A549 treated with AZD2906 at 1 μM for 4 hours (cell line): ENCODE results near the gene SUB1. TPM values are rescaled to one million over a fixed set of nuclear protein-coding genes. Genes with fewer than 3 reads are reported as not detected.

ENCODE experiments used
- total RNA-seq: library from RNA; stranded (reverse); fragments of 200-300 nt; extraction: Qiagen RNA extraction; gene quantifications from 5 replicates; pipeline ENCODE4 v1.2.3, GENCODE V29; 2022

Gene SUB1
- total RNA-seq, result 187 to 247 TPM (median 239 TPM) in 5 replicates

DNA sequence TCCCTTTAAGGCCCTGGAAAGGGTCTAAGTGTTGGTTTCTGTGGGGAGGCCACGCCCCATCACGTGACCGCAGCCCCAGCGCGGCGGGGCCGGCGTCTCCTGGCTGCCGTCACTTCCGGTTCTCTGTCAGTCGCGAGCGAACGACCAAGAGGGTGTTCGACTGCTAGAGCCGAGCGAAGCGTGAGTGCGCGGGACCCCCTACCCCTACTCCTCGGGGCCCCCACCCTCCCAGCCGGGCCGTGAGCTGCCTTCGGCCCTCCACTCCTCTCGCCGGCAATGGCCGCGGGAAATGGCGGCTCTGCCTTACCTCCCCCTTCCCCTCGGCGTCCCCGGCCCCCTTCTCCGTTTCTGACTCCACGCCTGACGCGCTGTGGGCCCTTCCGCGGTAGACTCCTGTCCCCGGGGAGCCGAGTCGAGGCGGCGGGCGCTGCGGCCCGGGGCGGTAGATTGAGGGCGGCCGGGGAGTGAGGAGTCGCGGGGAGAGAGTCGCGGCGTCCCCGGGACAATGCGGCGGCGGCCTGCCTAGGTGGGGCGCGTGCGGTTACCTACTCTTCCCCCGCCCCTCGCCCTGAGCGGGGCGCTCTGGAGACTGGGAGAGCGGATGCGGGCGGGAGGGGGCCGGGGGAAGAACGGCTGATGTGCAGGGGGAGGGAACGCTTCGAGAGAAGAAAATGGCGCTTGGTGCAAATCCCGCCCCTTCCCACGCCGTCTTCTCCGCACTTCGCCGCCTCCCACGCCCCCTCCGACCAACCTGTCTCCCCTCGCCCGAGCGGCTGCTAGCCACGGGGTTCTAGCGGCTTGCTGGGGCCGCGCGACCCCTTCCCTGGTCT is at the start of gene SUB1:
SUB1 (plus strand) TSS at position 112 of the 830 bp plus-strand sequence. CDS start 2,956 bp downstream, outside the sequence.

Other genes starting within 250 kb of the SUB1 start
- 53.6 to 76.8 TPM (median 56.3 TPM) in 5 replicates for gene ZFR, start 140.8 kb upstream of the SUB1 start, total RNA-seq
- gene NPR3, start 125.8 kb downstream of the SUB1 start, total RNA-seq, result 14.3 to 19.0 TPM (median 14.8 TPM) in 5 replicates